ENCODE measurements around the gene RBM19. TPM values are rescaled to one million over a fixed set of nuclear protein-coding genes. Genes with fewer than 3 reads are reported as not detected.
A peak's percentile ranks its signal among the peaks of the same experiment; 100 is the strongest.

RBM19 gene
- total and polyA plus RNA-seq, 4 donors, result 14.6 to 33.6 (median 24.4) TPM

DNA sequence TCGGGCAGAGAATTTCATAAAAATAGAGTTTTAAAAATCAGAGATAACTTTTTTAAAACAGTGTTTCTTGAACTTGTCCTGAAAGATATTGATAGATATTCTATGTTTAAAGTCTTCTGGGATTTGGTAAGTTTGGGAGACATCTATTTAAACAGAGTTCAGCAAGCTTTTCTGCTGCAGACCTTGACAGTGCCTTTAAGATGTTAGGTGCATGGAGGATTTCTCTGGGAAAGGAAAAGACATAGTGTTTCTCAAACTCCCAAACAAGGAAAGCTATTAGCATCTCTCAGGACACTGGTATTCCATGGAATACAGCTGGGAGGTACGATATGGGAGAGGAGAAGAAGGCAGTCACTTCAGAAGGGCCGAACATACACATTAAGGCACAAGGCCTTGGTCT, 97.8 kb downstream of the RBM19 start:
- Histone ChIP-seq H3K4me1 (ENCODE audit: control insufficient read depth, insufficient read depth, low read length) (peaks cover 1% of the 10 kb centered on the region), H3K9me3 (ENCODE audit: control insufficient read depth, insufficient read depth, low read length) (no peaks in the 10 kb centered on the region), H3K4me3 (ENCODE audit: low read depth, low read length) (no peak overlapping the region), H3K36me3 (ENCODE audit: control insufficient read depth, insufficient read depth, low read length) (peaks cover 2% of the 10 kb centered on the region), H3K27ac (ENCODE audit: low read depth, low read length) (no peak overlapping the region), H3K27me3 (ENCODE audit: control insufficient read depth, insufficient read depth, low read length) (no peaks in the 10 kb centered on the region)
- WGBS (ENCODE audit: insufficient coverage), result 100% methylated on average over 1 of the region's 3 CpGs
- DNase-seq (ENCODE audit: low read depth in 4 of 6, low spot score in 6 of 6), result no peak

DNA sequence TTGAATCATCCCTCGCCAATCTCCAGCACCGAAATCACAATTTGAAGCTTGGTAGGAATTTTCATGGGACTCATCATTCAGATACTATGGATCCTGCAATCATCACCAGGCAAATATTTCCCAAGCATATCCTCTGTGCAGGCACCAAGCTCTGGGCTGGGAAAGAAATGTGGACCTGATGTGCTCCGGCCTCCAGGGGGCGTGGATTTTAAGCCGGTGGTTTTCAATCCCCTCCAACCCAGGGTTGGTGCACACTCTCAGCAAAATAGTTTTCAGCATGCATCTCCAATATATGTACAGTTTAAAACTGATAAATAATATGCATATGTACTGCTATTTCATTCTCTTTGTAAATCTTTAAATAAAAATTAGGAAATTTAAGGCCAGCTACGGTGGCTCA, 98.9 kb downstream of the RBM19 start:
- Histone ChIP-seq H3K27ac (ENCODE audit: low read depth, low read length) (no peak overlapping the region), H3K36me3 (ENCODE audit: control insufficient read depth, insufficient read depth, low read length) (peaks cover 4% of the 10 kb centered on the region), H3K4me1 (ENCODE audit: control insufficient read depth, insufficient read depth, low read length) (peaks cover 8% of the 10 kb centered on the region), H3K4me3 (ENCODE audit: low read depth, low read length) (no peak overlapping the region), H3K27me3 (ENCODE audit: control insufficient read depth, insufficient read depth, low read length) (no peaks in the 10 kb centered on the region), H3K9me3 (ENCODE audit: control insufficient read depth, insufficient read depth, low read length) (no peaks in the 10 kb centered on the region)
- DNase-seq (ENCODE audit: low read depth in 4 of 6, low spot score in 6 of 6), result no peak
- WGBS (ENCODE audit: insufficient coverage), result 83% methylated on average over 2 of the region's 6 CpGs

- peaks cover 4% of the 10 kb centered on the region for H3K36me3 ChIP-seq (ENCODE audit: control insufficient read depth, insufficient read depth, low read length)
- no peak for DNase-seq (ENCODE audit: low read depth in 4 of 6, low spot score in 6 of 6)
- H3K4me3 ChIP-seq (ENCODE audit: low read depth, low read length), result no peak overlapping the region
- H3K4me1 ChIP-seq (ENCODE audit: control insufficient read depth, insufficient read depth, low read length), result peaks cover 13% of the 10 kb centered on the region
- no peaks in the 10 kb centered on the region for H3K9me3 ChIP-seq (ENCODE audit: control insufficient read depth, insufficient read depth, low read length)
- H3K27me3 ChIP-seq (ENCODE audit: control insufficient read depth, insufficient read depth, low read length), result no peaks in the 10 kb centered on the region
- H3K27ac ChIP-seq (ENCODE audit: low read depth, low read length), result no peak overlapping the region
- WGBS (ENCODE audit: insufficient coverage), result 100% methylated on average over 1 of the region's 1 CpG
Observed at GRCh38 chr12:113866496-113866895, 99.6 kb downstream of the RBM19 start.

DNA sequence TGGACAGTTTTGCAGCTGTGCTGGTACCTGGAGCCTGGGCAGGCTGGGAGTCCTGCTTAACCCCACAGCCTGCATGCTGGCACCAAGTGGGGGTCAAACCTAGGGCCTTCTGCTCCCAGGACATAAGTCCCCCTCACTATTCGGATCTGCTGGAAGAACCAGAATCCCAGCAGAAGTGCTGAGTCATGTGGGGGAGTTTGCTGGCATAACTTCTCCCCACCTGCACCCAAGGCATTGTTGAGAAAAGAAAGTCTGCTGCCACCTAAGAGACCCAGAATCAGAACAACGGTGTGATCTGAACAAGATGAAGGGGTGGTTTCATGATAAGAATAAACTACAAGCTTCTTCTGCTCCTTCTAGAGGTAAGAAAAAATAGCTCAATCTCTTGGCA, 102.7 kb downstream of the RBM19 start:
- peaks cover 40% of the 10 kb centered on the region for H3K4me1 ChIP-seq (ENCODE audit: control insufficient read depth, insufficient read depth, low read length)
- no peak for DNase-seq (ENCODE audit: low read depth in 4 of 6, low spot score in 6 of 6)

DNA sequence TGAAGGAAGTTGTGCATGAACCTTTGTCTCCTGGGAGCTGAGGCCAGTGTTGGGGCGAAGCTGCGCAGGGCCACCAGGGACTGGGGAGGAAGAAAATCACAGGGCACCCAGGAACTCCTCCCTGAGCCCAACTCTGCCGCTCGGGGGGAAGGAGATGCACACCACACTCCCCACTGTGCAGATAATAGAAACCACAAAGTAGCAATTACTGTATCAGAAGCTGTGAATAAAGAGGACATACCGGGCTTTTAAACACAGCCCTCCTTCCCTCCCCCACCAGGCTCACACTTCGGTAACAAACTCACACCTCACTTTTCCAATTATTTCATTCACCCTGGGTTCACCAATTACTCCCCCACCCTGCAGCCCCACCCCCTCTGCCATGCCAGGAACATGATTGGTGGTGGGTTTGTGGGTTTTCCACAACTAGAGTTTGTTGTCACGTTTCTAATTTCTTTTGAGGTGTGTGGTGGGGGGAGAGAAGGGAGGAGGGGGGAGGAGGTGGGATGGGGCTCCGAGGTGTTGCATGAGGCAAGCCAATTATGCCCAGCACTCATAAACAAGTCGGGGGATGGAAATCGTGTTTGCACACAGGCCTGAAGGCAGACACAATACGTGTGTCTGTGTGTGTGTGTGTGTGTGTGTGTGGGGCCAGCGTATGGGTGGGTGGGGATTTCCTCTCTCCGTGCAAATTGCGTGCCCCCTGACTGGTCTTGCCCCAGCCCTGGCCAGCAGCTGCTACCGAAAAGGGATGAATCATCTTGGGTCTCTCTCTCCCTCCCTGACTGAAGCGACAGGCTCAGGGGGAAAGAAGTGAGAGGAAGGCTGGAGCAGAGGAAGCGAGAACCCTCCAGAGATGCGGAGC, 103.3 kb downstream of the RBM19 start:
- Histone ChIP-seq H3K36me3 (ENCODE audit: control insufficient read depth, insufficient read depth, low read length) (peaks cover 15% of the 10 kb centered on the region), H3K9me3 (ENCODE audit: control insufficient read depth, insufficient read depth, low read length) (no peaks in the 10 kb centered on the region), H3K27me3 (ENCODE audit: control insufficient read depth, insufficient read depth, low read length) (no peaks in the 10 kb centered on the region), H3K27ac (ENCODE audit: low read depth, low read length) (no peak overlapping the region), H3K4me3 (ENCODE audit: low read depth, low read length) (no peak overlapping the region), H3K4me1 (ENCODE audit: control insufficient read depth, insufficient read depth, low read length) (peaks cover 45% of the 10 kb centered on the region)
- DNase-seq (ENCODE audit: low read depth in 4 of 6, low spot score in 6 of 6), result peak in 1 of 6 donors; percentile 65
- 59% methylated on average over 8 of the region's 18 CpGs for WGBS (ENCODE audit: insufficient coverage)

More for the DNA sequence above, 102.7 kb downstream of the RBM19 start:
- Histone ChIP-seq H3K27me3 (ENCODE audit: control insufficient read depth, insufficient read depth, low read length) (no peaks in the 10 kb centered on the region), H3K9me3 (ENCODE audit: control insufficient read depth, insufficient read depth, low read length) (no peaks in the 10 kb centered on the region), H3K4me3 (ENCODE audit: low read depth, low read length) (no peak overlapping the region), H3K27ac (ENCODE audit: low read depth, low read length) (no peak overlapping the region), H3K36me3 (ENCODE audit: control insufficient read depth, insufficient read depth, low read length) (peaks cover 10% of the 10 kb centered on the region)
- no CpG with 5 or more reads among the region's 2 CpGs for WGBS (ENCODE audit: insufficient coverage)

- Histone ChIP-seq H3K4me1 (ENCODE audit: control insufficient read depth, insufficient read depth, low read length) (peaks cover 52% of the 10 kb centered on the region), H3K36me3 (ENCODE audit: control insufficient read depth, insufficient read depth, low read length) (peaks cover 23% of the 10 kb centered on the region), H3K9me3 (ENCODE audit: control insufficient read depth, insufficient read depth, low read length) (no peaks in the 10 kb centered on the region), H3K27me3 (ENCODE audit: control insufficient read depth, insufficient read depth, low read length) (no peaks in the 10 kb centered on the region), H3K27ac (ENCODE audit: low read depth, low read length) (no peak overlapping the region), H3K4me3 (ENCODE audit: low read depth, low read length) (no peak overlapping the region)
- WGBS (ENCODE audit: insufficient coverage), result 65% methylated on average over 4 of the region's 9 CpGs
- no peak for DNase-seq (ENCODE audit: low read depth in 4 of 6, low spot score in 6 of 6)
Observed at GRCh38 chr12:113861708-113862312, 104.3 kb downstream of the RBM19 start.

GRCh38 chr12:113860950-113861349, 105.2 kb downstream of the RBM19 start:
- DNase-seq (ENCODE audit: low read depth in 4 of 6, low spot score in 6 of 6), result no peak
- Histone ChIP-seq H3K4me1 (ENCODE audit: control insufficient read depth, insufficient read depth, low read length) (peaks cover 56% of the 10 kb centered on the region), H3K27me3 (ENCODE audit: control insufficient read depth, insufficient read depth, low read length) (no peaks in the 10 kb centered on the region), H3K27ac (ENCODE audit: low read depth, low read length) (no peak overlapping the region), H3K36me3 (ENCODE audit: control insufficient read depth, insufficient read depth, low read length) (peaks cover 24% of the 10 kb centered on the region), H3K9me3 (ENCODE audit: control insufficient read depth, insufficient read depth, low read length) (no peaks in the 10 kb centered on the region), H3K4me3 (ENCODE audit: low read depth, low read length) (no peak overlapping the region)
- 83% methylated on average over 2 of the region's 7 CpGs for WGBS (ENCODE audit: insufficient coverage)

DNA sequence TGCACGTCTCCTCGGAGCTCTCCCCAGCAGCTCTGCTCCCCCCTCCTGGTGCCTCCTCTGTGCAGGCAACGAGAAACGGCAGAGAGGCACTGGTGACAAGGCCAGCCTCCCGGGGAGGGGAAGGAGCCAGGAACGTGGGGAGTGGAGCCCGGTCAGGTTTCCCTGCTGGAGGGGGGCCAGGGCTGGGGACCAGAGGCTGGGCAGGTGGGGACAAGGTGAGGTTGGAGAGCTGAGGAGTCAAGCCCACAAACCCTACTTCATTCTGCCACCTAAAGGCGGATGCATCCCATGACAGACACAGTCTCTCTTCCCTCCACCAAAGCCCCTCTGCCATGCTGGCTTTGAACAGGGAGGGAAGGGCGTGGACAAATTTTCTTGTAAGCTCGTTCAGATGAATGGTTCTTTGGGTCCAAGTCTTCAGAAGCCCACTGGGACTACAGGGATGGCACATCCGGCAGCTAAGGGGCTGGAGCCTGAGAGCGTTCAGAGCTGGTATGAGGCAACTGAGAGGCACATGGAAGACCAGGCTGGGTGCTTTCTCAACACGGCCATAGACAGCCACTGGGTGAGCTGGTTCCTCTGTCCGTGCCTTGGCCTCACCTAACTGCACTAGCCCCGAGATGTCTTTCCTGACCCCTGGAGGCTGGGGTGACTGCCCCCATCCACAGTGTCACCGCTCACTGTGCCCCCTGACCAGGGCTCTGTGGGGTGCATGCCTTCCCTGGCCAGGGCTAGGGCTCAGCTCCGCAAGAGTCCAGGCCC, 105.9 kb downstream of the RBM19 start:
- DNase-seq (ENCODE audit: low read depth in 4 of 6, low spot score in 6 of 6), result peak in 2 of 6 donors; percentile 60 to 92
- Histone ChIP-seq H3K4me3 (ENCODE audit: low read depth, low read length) (no peak overlapping the region), H3K4me1 (ENCODE audit: control insufficient read depth, insufficient read depth, low read length) (peaks cover 63% of the 10 kb centered on the region), H3K36me3 (ENCODE audit: control insufficient read depth, insufficient read depth, low read length) (peaks cover 24% of the 10 kb centered on the region), H3K9me3 (ENCODE audit: control insufficient read depth, insufficient read depth, low read length) (no peaks in the 10 kb centered on the region), H3K27ac (ENCODE audit: low read depth, low read length) (no peak overlapping the region), H3K27me3 (ENCODE audit: control insufficient read depth, insufficient read depth, low read length) (no peaks in the 10 kb centered on the region)
- WGBS (ENCODE audit: insufficient coverage), result 59% methylated on average over 15 of the region's 17 CpGs

DNA sequence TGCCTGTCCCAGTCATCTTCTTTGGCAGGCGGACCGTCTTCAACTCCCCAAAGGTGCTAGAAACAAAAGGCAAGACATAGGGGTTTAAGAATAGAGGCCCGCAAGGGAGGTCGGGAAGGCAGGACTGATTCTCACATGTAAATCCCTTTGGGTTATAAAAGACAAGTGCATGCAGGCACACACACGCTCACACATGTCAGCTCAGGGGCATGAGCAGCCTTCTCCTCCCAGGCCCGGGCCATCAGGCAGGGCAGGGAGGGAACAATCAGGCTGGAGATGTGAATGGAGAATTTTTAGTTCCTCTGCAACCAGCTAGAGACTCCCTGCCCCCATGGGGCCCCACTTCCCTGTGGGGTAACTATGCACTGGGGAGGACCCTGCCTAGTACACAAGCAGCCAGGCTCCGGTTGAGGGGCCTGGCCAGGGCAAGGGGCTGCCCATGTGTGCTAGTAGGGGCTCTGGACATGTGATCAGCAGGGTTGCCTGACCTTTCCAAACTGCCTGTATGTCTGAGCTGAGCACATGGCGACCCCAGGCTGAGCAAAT, 107.2 kb downstream of the RBM19 start:
- Histone ChIP-seq H3K36me3 (ENCODE audit: control insufficient read depth, insufficient read depth, low read length) (peaks cover 24% of the 10 kb centered on the region), H3K4me1 (ENCODE audit: control insufficient read depth, insufficient read depth, low read length) (peaks cover 76% of the 10 kb centered on the region), H3K27me3 (ENCODE audit: control insufficient read depth, insufficient read depth, low read length) (no peaks in the 10 kb centered on the region), H3K4me3 (ENCODE audit: low read depth, low read length) (no peak overlapping the region), H3K27ac (ENCODE audit: low read depth, low read length) (no peak overlapping the region), H3K9me3 (ENCODE audit: control insufficient read depth, insufficient read depth, low read length) (no peaks in the 10 kb centered on the region)
- 85% methylated on average over 5 of the region's 8 CpGs for WGBS (ENCODE audit: insufficient coverage)
- no peak for DNase-seq (ENCODE audit: low read depth in 4 of 6, low spot score in 6 of 6)

Measured in spinal cord (tissue), 10 donors.